ENCODE measurements around the gene SEC61B.

The SEC61B gene

GRCh38 chr9:99266255-99267023 is 44.4 kb downstream of the SEC61B start:
- Mint-ChIP-seq H3K36me3 (no peaks in the 10 kb centered on the region), H3K27ac (peak overlapping the region; percentile 42), H3K9me3 (ENCODE audit: low read depth) (no peaks in the 10 kb centered on the region), H3K4me1 (ENCODE audit: low read depth) (peaks cover 17% of the 10 kb centered on the region), H3K27me3 (no peaks in the 10 kb centered on the region), H3K4me3 (peak overlapping the region; percentile 76)

GRCh38 chr9:99269416-99269815 is 47.3 kb downstream of the SEC61B start:
- Mint-ChIP-seq H3K4me3 (no peak overlapping the region), H3K27ac (no peak overlapping the region), H3K36me3 (no peaks in the 10 kb centered on the region), H3K4me1 (ENCODE audit: low read depth) (peaks cover 13% of the 10 kb centered on the region), H3K27me3 (no peaks in the 10 kb centered on the region), H3K9me3 (ENCODE audit: low read depth) (no peaks in the 10 kb centered on the region)

- Mint-ChIP-seq H3K9me3 (ENCODE audit: low read depth) (no peaks in the 10 kb centered on the region), H3K4me3 (no peak overlapping the region), H3K27ac (no peak overlapping the region), H3K4me1 (ENCODE audit: low read depth) (peaks cover 13% of the 10 kb centered on the region), H3K36me3 (no peaks in the 10 kb centered on the region), H3K27me3 (no peaks in the 10 kb centered on the region)
Measured at GRCh38 chr9:99270491-99270890, 48.4 kb downstream of the SEC61B start.

GRCh38 chr9:99272836-99273235 is 50.8 kb downstream of the SEC61B start:
- Mint-ChIP-seq H3K36me3 (no peaks in the 10 kb centered on the region), H3K4me3 (no peak overlapping the region)

GRCh38 chr9:99274016-99274415 is 51.9 kb downstream of the SEC61B start:
- H3K9me3 Mint-ChIP-seq (ENCODE audit: low read depth), result no peaks in the 10 kb centered on the region

More at GRCh38 chr9:99272836-99273235, 50.8 kb downstream of the SEC61B start:
- Mint-ChIP-seq H3K4me1 (ENCODE audit: low read depth) (no peaks in the 10 kb centered on the region), H3K27me3 (peaks cover 1% of the 10 kb centered on the region), H3K27ac (no peak overlapping the region), H3K9me3 (ENCODE audit: low read depth) (no peaks in the 10 kb centered on the region)

GRCh38 chr9:99274495-99274894 is 52.4 kb downstream of the SEC61B start:
- Mint-ChIP-seq H3K27me3 (peaks cover 1% of the 10 kb centered on the region), H3K4me3 (no peak overlapping the region), H3K27ac (no peak overlapping the region), H3K9me3 (ENCODE audit: low read depth) (no peaks in the 10 kb centered on the region), H3K4me1 (ENCODE audit: low read depth) (no peaks in the 10 kb centered on the region), H3K36me3 (no peaks in the 10 kb centered on the region)

More at GRCh38 chr9:99274016-99274415, 51.9 kb downstream of the SEC61B start:
- peaks cover 1% of the 10 kb centered on the region for H3K27me3 Mint-ChIP-seq
- no peak overlapping the region for H3K27ac Mint-ChIP-seq
- H3K4me3 Mint-ChIP-seq, result no peak overlapping the region
- H3K36me3 Mint-ChIP-seq, result no peaks in the 10 kb centered on the region
- no peaks in the 10 kb centered on the region for H3K4me1 Mint-ChIP-seq (ENCODE audit: low read depth)
